ENCODE data around the gene NKD2. TPM values are rescaled to one million over a fixed set of nuclear protein-coding genes. Genes with fewer than 3 reads are reported as not detected.

The NKD2 gene
- total RNA-seq, 3 donors from 2014 or later = 0.54 to 0.94 (median 0.58) TPM

DNA sequence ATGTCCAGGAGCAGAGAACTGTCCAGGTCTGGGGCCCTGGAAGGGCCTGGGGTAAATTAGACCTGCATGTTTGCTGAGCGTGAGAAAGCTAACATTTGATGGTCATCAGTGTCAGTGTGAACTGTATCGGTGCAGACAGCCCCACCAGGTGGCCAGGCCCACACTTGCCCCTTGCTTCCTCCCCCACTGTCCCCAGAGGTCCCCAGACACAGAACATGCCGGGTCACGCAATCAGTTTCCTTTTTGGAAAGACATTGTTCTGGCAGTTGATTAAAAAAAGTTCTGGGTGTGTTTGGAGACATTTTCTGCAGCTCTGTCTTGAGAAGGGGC, 1.5 kb downstream of the NKD2 start:
- peaks cover 15% of the 10 kb centered on the region for H3K4me1 Mint-ChIP-seq (ENCODE audit: low read depth)
- DNase-seq (no peak), ATAC-seq (no peak)
- H3K9me3 Mint-ChIP-seq = no peaks in the 10 kb centered on the region
- H3K27me3 Mint-ChIP-seq (ENCODE audit: low read depth) = peaks cover 52% of the 10 kb centered on the region
- H3K36me3 Mint-ChIP-seq (ENCODE audit: insufficient read depth) = no peaks in the 10 kb centered on the region
- H3K4me3 Mint-ChIP-seq = no peak overlapping the region

DNA sequence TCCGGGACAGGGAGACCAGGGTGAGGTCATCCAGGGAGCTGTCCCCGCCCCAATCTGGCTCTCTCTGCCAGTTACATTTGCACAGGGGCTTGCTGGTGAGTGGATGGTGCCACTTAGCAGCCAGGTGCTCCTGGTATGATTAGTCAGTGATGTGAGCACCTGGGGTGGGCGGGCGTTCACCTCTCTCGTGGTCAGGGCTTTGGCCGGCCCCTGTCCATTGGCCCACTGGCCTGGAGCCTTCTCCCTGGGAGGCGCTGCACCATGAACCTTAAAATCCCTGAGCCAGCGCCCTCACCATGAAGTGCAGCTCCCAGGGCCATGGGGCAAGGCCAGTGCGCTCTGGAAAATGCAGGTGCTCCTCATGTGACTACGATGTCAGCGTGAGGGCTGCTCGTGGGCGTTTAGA, 2.0 kb downstream of the NKD2 start:
- DNase-seq = no peak

DNA sequence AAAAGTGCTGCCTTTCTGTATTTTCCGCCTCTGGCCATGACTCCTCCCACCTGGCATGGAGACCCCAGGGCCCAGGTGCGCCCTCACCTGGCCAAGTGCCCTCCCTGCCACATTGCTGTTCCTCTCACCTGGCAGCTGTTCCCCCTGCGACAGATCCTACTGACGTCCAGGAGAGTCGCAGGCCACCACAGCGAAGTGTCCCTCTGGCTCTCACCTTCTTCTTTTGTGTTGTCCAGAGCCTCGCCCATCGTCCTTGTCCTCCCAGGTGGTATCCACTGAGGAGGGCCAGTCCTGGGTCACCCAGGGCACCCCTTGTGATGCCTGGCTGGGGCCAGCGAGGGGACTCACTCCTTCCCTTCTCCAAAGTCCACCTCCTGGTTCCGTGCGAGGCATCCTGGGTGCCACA, 2.6 kb downstream of the NKD2 start:
- H3K4me1 Mint-ChIP-seq (ENCODE audit: low read depth) = peaks cover 13% of the 10 kb centered on the region
- ATAC-seq (no peak), DNase-seq (peak; percentile 44)
- H3K4me3 Mint-ChIP-seq = peak overlapping the region; percentile 3
- no peaks in the 10 kb centered on the region for H3K36me3 Mint-ChIP-seq (ENCODE audit: insufficient read depth)
- H3K9me3 Mint-ChIP-seq = no peaks in the 10 kb centered on the region
- peaks cover 47% of the 10 kb centered on the region for H3K27me3 Mint-ChIP-seq (ENCODE audit: low read depth)

More for the DNA sequence above, 2.0 kb downstream of the NKD2 start:
- peaks cover 15% of the 10 kb centered on the region for H3K4me1 Mint-ChIP-seq (ENCODE audit: low read depth)
- peaks cover 52% of the 10 kb centered on the region for H3K27me3 Mint-ChIP-seq (ENCODE audit: low read depth)
- no peak for ATAC-seq
- H3K9me3 Mint-ChIP-seq = no peaks in the 10 kb centered on the region
- H3K36me3 Mint-ChIP-seq (ENCODE audit: insufficient read depth) = no peaks in the 10 kb centered on the region
- no peak overlapping the region for H3K4me3 Mint-ChIP-seq

DNA sequence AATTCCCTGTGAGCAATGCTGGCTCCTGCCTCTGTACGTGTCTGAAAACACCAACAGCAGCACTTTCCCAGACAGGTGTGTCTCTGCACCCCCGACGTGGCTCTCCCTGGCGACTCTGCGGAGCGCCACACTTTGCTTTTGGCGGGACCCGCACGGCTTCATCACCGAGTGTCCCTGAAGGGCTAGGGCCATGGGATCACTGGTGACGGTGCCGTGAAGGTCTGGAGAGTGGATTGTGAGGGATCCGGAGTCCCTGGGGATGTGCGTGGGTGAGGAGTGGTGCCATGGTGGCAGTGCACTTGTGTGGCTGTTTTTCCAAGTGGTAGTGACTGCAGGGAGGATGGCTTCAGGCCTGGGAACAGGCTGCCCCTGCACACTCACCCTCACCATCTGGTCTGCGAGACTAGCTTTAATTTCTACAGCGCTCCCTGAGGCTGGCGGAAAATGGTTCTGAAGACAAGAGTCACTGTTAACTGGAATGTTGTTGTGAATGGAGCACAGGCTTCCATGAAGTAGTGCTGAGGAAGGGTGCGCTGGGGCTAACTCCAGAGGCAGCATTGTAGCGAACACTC, 3.2 kb downstream of the NKD2 start:
- Mint-ChIP-seq H3K4me3 (no peak overlapping the region), H3K27me3 (ENCODE audit: low read depth) (peaks cover 41% of the 10 kb centered on the region), H3K4me1 (ENCODE audit: low read depth) (peaks cover 13% of the 10 kb centered on the region), H3K36me3 (ENCODE audit: insufficient read depth) (no peaks in the 10 kb centered on the region), H3K9me3 (no peaks in the 10 kb centered on the region)
- ATAC-seq (no peak), DNase-seq (no peak)

DNA sequence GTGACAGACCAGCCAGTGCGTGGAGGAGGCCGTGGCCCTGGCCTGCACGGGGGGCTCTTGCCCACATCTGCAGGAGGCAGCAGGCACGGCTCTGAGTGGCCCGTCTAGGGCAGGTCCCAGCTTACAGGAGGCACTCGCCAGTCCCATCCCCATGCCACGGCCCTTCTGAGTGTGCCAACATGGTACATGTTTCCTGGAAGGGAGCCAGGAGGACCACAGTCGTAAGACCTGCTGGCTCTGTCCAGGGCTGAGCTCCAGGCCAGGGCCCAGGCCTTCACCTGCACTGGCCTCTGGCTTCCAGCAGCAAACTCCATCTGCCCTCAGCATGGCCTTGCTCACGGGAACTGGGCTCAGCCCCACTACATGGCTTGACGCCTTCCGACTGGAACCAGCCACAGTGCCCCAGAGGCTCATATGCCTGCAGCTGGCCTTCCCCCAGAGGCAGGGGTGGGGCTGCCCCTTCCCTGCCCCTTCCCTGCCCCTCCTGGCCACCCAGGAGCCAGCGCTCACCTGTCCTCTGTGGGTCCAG, 3.8 kb downstream of the NKD2 start:
- no peaks in the 10 kb centered on the region for H3K9me3 Mint-ChIP-seq
- ATAC-seq (no peak), DNase-seq (no peak)
- no peaks in the 10 kb centered on the region for H3K36me3 Mint-ChIP-seq (ENCODE audit: insufficient read depth)
- H3K4me1 Mint-ChIP-seq (ENCODE audit: low read depth) = peaks cover 13% of the 10 kb centered on the region
- no peak overlapping the region for H3K4me3 Mint-ChIP-seq
- peaks cover 36% of the 10 kb centered on the region for H3K27me3 Mint-ChIP-seq (ENCODE audit: low read depth)

DNA sequence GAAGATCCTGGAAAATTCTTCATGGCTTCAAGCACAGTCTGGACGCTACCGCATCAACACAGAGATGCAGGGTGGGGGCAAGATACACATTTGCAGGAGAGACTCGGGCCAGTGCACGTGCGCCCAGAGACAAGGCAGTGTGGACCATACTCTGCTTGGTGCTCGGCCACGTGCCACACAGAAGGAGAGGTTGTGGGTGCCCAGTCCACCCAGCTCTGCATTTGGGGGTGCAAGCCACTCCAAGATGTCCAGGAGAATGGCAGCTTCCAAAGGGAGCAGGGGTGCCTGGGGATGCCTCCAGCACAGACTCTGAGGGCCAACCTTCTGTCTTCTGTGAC, 4.3 kb downstream of the NKD2 start:
- Mint-ChIP-seq H3K36me3 (ENCODE audit: insufficient read depth) (no peaks in the 10 kb centered on the region), H3K27me3 (ENCODE audit: low read depth) (peaks cover 32% of the 10 kb centered on the region), H3K9me3 (no peaks in the 10 kb centered on the region), H3K4me1 (ENCODE audit: low read depth) (peaks cover 12% of the 10 kb centered on the region), H3K4me3 (no peak overlapping the region)
- DNase-seq (no peak), ATAC-seq (no peak)

DNA sequence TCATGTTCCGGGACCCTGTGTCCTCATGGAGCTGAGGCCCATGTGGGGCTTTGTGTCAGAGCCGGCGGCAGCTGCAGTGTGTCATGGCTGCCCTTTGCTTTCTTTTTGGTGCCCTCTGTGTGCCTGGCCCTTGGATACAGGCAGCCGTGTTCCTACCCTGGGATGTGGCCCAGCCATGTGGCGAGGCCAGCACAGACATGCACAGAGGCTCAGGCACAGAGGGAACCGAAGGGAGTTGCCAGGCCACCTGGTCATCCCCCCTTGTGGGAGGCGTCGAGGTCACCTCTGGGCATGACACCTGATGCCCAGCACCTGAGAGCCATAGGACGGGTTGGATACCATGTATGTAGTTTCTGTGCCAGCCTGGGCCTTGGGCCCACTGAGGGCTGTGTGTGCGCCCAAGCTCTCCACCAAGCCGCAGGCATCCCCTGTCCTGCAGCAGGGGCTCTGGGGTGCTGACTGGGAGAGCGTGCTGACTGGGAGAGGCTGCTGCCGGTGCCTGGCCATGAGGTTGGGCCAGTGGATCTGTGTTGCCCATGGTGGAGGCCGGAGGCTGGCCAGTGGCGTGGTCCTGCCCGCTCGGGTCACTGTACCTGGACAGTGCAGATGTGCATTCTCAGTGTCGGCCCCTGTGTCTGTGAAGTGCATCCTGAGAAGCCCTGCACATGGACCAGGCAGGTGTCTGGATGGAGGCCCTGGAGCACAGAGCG, 4.8 kb downstream of the NKD2 start:
- DNase-seq = no peak
- Mint-ChIP-seq H3K4me3 (no peak overlapping the region), H3K9me3 (no peaks in the 10 kb centered on the region), H3K4me1 (ENCODE audit: low read depth) (peaks cover 10% of the 10 kb centered on the region), H3K36me3 (ENCODE audit: insufficient read depth) (no peaks in the 10 kb centered on the region), H3K27me3 (ENCODE audit: low read depth) (peaks cover 28% of the 10 kb centered on the region)
- no peak for ATAC-seq

DNA sequence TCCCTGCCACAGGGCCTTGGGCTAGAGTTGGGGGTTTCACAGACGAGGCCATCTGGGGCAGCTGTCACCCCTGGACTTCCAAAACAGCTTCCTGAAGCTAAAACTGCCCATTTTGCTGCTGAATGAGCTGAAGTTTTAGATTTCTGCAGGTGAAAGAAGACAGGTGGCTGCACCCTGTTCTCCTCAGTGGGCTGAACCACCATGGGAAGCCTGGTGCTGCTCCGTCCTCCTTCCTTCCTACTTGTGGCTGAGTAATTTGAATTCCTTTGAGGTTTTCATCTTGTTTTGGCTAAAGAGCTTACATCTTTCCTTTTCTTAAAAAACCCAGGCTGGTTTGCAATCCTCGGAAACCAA, 5.3 kb downstream of the NKD2 start:
- DNase-seq (no peak), ATAC-seq (no peak)
- Mint-ChIP-seq H3K4me1 (ENCODE audit: low read depth) (peaks cover 10% of the 10 kb centered on the region), H3K9me3 (no peaks in the 10 kb centered on the region), H3K36me3 (ENCODE audit: insufficient read depth) (no peaks in the 10 kb centered on the region), H3K27me3 (ENCODE audit: low read depth) (peaks cover 28% of the 10 kb centered on the region), H3K4me3 (no peak overlapping the region)

DNA sequence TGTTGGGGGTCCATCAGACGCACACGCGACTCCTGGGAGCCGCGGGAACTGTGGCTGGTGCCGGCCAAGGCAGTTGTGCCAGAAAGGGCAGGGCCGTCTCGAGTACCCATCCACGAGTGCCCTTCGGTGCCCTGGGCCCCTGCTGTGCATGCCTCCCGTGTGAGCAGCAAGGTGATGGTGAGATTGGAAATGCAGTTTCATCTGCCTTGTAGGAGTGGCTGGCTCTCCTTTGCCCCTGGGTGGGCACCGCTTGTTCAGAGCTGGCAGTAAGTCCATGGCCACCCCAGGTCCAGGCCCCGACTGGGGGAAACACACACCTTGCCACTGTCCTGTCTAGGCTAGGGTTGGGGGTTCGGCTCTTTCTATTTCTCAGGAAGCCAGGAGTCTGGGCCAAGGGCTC, 5.7 kb downstream of the NKD2 start:
- Mint-ChIP-seq H3K4me3 (no peak overlapping the region), H3K9me3 (no peaks in the 10 kb centered on the region), H3K36me3 (ENCODE audit: insufficient read depth) (no peaks in the 10 kb centered on the region), H3K4me1 (ENCODE audit: low read depth) (peaks cover 10% of the 10 kb centered on the region), H3K27me3 (ENCODE audit: low read depth) (peaks cover 28% of the 10 kb centered on the region)
- no peak for ATAC-seq
- DNase-seq = no peak

DNA sequence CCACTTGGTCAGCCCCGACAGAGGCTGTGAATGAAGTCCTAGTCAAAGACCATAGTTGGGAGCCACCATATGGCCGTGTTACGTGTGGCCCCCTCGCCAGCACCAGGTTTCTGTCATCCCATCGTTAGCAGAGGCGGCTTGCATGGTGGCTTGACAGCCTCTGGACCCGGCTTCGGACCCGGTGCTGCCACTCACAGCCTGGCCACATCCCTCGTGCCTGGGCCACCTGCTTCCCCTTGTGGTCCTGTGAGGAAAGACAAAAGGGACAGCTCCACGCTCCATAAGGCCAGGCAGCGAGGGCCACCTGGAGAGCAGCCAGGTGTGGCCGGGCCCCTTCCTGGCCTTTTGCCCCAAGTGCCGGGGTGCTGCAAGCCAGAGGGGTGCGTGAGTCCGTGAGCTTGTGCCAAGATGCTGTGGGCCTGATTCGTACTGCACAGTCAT, 6.2 kb downstream of the NKD2 start:
- Mint-ChIP-seq H3K36me3 (ENCODE audit: insufficient read depth) (no peaks in the 10 kb centered on the region), H3K4me3 (no peak overlapping the region), H3K4me1 (ENCODE audit: low read depth) (peaks cover 7% of the 10 kb centered on the region), H3K27me3 (ENCODE audit: low read depth) (peaks cover 26% of the 10 kb centered on the region), H3K9me3 (no peaks in the 10 kb centered on the region)
- DNase-seq (no peak), ATAC-seq (no peak)

DNA sequence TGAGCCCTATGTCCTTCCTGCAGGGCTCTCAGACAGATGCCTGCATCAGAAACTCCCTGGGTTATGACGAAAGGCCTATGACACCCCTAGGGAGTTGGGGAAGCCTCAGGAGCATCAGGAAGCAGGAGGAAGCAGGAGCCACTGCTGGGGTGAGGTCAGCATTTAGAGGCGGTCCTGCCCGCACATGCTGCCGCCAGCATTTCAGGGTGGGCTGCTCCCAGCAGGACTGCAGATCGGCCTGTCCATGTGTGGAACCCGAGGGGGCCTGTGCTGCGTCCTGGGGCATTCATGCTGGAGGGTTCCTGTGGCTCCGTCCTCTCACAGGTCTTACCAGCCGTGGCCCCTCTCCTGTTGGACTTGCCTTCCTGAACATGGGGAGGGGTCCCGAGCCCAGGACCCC, 6.9 kb downstream of the NKD2 start:
- H3K9me3 Mint-ChIP-seq = no peaks in the 10 kb centered on the region
- no peak for ATAC-seq
- DNase-seq = no peak
- peaks cover 3% of the 10 kb centered on the region for H3K4me1 Mint-ChIP-seq (ENCODE audit: low read depth)
- H3K27me3 Mint-ChIP-seq (ENCODE audit: low read depth) = peaks cover 19% of the 10 kb centered on the region
- H3K36me3 Mint-ChIP-seq (ENCODE audit: insufficient read depth) = no peaks in the 10 kb centered on the region
- no peak overlapping the region for H3K4me3 Mint-ChIP-seq

DNA sequence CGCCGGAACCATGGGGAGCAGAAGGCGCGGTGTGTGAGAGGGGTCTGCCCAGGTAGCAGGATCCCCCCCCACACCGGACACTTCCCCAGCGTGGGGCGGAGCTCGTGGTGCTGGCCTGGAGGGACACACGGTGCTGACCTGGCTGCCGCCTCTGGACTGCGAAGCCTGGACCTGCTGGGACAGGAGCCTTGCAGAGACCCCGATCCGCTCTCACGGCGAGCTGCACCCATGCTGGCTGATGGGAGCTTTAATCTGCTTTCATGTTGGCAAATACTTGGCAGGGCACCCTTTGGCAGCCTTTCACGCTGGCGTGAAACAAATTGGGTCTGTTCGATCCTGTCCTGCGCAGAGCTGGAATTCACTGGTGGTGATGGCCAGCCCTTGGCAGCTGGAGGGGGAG, 7.4 kb downstream of the NKD2 start:
- H3K4me3 Mint-ChIP-seq = no peak overlapping the region
- H3K4me1 Mint-ChIP-seq (ENCODE audit: low read depth) = peaks cover 2% of the 10 kb centered on the region
- no peak for DNase-seq
- ATAC-seq = no peak
- peaks cover 13% of the 10 kb centered on the region for H3K27me3 Mint-ChIP-seq (ENCODE audit: low read depth)
- H3K9me3 Mint-ChIP-seq = no peaks in the 10 kb centered on the region
- H3K36me3 Mint-ChIP-seq (ENCODE audit: insufficient read depth) = no peaks in the 10 kb centered on the region

DNA sequence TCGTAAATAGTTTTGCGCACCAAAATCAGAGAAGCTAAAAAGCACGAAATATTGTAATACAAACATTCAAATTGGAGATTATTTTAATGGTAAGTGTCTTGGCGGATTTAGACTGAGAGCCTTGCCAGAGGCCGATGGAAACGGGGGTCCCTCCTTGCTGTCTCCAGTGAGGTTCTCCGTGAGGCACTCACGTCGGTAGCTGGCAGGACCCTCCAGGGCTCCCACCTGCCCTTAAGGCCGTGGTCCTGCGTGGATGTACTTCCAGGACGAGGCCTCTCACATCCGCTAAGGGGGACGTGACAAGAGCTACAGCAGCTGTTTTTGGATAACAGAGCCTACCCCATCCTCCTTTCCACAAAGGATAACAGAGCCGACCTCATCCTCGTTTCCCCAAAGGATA, 7.9 kb downstream of the NKD2 start:
- DNase-seq = no peak
- Mint-ChIP-seq H3K4me3 (no peak overlapping the region), H3K9me3 (no peaks in the 10 kb centered on the region), H3K27me3 (ENCODE audit: low read depth) (peaks cover 9% of the 10 kb centered on the region), H3K4me1 (ENCODE audit: low read depth) (no peaks in the 10 kb centered on the region), H3K36me3 (ENCODE audit: insufficient read depth) (no peaks in the 10 kb centered on the region)
- ATAC-seq = no peak

DNA sequence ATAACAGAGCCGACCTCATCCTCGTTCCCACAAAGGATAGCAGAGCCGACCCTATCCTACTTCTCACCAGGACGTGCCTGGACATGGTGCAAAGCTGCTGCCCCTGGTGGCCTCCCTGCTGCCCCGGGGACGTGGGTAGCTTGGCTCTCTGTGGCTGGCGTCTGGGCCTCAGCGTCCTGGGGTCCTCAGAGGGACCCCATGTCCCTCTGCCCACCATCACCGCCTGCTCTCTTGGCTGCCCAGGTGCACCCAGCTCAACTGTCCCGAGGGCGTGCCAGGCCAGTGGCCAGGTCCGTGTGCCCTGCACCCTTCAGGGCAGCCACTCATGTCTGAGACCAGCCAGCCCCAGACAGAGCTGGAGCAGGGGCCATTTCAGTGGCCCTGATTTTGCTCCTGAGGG, 8.5 kb downstream of the NKD2 start:
- Mint-ChIP-seq H3K36me3 (ENCODE audit: insufficient read depth) (no peaks in the 10 kb centered on the region), H3K4me3 (no peak overlapping the region), H3K4me1 (ENCODE audit: low read depth) (no peaks in the 10 kb centered on the region), H3K27me3 (ENCODE audit: low read depth) (peaks cover 4% of the 10 kb centered on the region), H3K9me3 (no peaks in the 10 kb centered on the region)
- DNase-seq (no peak), ATAC-seq (no peak)

DNA sequence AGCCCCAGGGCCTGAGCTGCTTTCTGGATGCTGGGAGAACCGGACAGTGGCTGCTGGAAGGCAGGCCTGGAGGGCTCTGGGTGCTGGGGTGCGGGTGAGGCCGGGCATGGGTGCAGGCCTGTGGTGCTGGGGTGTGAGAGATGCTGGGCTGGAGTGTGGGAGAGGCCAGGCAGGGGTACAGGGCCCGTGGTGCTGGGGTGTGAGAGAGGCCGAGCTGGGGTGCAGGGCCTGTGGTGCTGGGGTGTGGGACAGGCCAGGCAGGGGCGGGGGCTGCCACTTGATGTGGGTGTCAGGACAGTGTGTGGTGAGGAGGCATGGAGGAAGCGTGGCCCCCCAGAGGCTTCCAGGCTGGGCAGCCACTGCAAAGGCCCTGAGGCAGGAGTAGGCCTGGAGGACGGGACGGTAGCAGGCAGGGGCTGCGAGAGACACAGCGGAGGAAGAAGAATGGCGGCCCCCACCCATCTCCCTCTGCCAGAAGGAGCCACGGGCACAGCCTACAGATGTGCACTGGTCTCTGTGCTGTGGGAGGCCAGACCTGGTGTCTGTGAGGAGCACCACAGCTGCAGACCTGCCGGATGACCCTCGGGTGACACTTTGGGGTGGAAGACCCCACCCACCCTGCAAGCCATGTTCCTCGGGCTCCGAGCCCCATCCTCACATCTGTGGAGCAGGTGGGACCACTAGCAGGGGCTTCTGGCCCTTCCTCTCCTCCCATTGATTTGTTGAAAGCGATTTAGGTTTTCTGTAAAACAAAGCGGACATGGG, 9.3 kb downstream of the NKD2 start:
- H3K27me3 Mint-ChIP-seq (ENCODE audit: low read depth) = no peaks in the 10 kb centered on the region
- ATAC-seq = peak in 1 of 2 donors; percentile 22

More for the DNA sequence above, 9.3 kb downstream of the NKD2 start:
- Mint-ChIP-seq H3K4me1 (ENCODE audit: low read depth) (no peaks in the 10 kb centered on the region), H3K4me3 (no peak overlapping the region), H3K36me3 (ENCODE audit: insufficient read depth) (no peaks in the 10 kb centered on the region), H3K9me3 (no peaks in the 10 kb centered on the region)
- DNase-seq = no peak
